Left lobe of liver (tissue), 2 donors: ENCODE measurements around the gene RUFY4. TPM values are rescaled to one million over a fixed set of nuclear protein-coding genes. Genes with fewer than 3 reads are reported as not detected.

Experiments
- ATAC-seq: fragments of 200-7000 bp; cut with Tn5 transposase; one replicate; pipeline ENCODE4 v1.9.1; 2020; ENCODE audit warnings: mild to moderate bottlenecking, moderate library complexity
- DNase-seq: peaks from one replicate; pipeline ENCODE4 v3.0.0-alpha.2; 2020; ENCODE audit warnings: low spot score
- total RNA-seq: library from RNA; stranded (reverse); gene quantifications from one replicate; pipeline ENCODE4 v1.2.1, GENCODE V29; 2021
- donor health status: DM: no; HTN: no; CAD: no; lungs with moderate emphysema.
- donor health status: DM: no; HTN: yes; CAD: no.

Gene RUFY4
- total RNA-seq, 1 donor from 2014 or later = not detected

DNA sequence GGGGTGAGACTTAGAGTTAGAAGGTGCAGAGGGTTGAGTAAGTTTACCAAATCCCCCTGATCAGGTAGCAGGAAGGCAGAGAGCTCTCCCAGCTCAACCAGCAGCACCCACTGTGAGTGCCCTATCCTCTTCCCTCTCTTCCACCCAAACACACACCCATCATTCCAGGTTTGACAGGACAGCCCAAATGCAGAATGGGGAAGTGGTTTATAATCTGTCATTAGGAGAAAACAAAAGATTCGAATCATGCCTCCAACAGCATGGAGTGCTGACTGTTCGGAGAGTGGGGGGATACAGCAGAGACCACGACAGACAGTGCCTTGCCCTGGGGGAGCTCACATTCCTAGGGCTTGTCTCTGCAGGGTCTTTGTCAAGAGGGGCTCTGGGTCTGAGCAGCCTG is 68.5 kb downstream of the RUFY4 start:
- no peak for ATAC-seq
- DNase-seq = no peak

DNA sequence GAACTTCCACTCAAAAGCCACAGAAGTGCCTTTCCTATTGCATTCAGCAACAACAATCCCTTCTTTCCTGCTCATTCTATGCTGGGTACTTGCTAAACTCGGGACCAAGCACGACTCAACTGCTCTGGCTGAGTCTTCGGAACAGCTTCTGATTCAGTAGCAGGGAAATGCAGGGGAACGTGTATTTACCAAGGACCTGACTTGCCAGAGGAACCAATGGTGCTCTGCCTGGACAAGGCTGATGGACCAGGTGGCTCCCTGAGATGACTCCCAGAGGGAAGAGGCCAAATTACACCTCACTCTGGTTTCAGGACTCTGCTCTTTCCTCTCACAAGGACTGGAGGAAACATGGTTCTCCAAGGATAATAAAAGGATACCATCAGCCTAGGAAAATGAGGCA is 69.0 kb downstream of the RUFY4 start:
- DNase-seq (no peak), ATAC-seq (no peak)

Other genes with a start within 250 kb of the RUFY4 start
- 102 TPM for gene TNS1, start 66.3 kb upstream of the RUFY4 start, total RNA-seq
- gene CXCR2, start 56.8 kb downstream of the RUFY4 start, total RNA-seq = 0.45 TPM
- 0.30 TPM for gene CXCR1, start 97.7 kb downstream of the RUFY4 start, total RNA-seq
- 51.4 TPM for gene ARPC2, start 147.9 kb downstream of the RUFY4 start, total RNA-seq
- 1.3 TPM for gene GPBAR1, start 191.8 kb downstream of the RUFY4 start, total RNA-seq
- 43.9 TPM for gene AAMP, start 200.9 kb downstream of the RUFY4 start, total RNA-seq
- gene PNKD, start 201.3 kb downstream of the RUFY4 start, total RNA-seq = 102 TPM
- 117 TPM for gene TMBIM1, start 223.2 kb downstream of the RUFY4 start, total RNA-seq